IPS-15b (cell line): ENCODE data around the gene BMPR2.
"Not testable (repeated sequence)": the region's sequence is repeated elsewhere in the genome, so short reads cannot be mapped to it uniquely, and the experiment has no call there.

Experiments
- H3K27me3 ChIP-seq: one replicate; pipeline ENCODE4 v1.6.1; 2013; ENCODE audit warnings: low read length; ENCODE audit not compliant: control insufficient read depth, insufficient read depth
- H3K36me3 ChIP-seq: one replicate; pipeline ENCODE4 v1.6.1; 2013; ENCODE audit warnings: low read length; ENCODE audit not compliant: control insufficient read depth, insufficient read depth
- H3K4me1 ChIP-seq: one replicate; pipeline ENCODE4 v1.6.1; 2013; ENCODE audit warnings: mild to moderate bottlenecking, low read length; ENCODE audit not compliant: control insufficient read depth, insufficient read depth
- H3K4me3 ChIP-seq: one replicate; pipeline ENCODE4 v1.5.1; 2013; ENCODE audit warnings: low read depth, low read length
- H3K9ac ChIP-seq: one replicate; pipeline ENCODE4 v1.6.1; 2013; ENCODE audit warnings: low read depth, mild to moderate bottlenecking, low read length
- H3K9me3 ChIP-seq: one replicate; pipeline ENCODE4 v1.6.1; 2013; ENCODE audit warnings: mild to moderate bottlenecking, low read length; ENCODE audit not compliant: control insufficient read depth, insufficient read depth

Gene BMPR2

DNA sequence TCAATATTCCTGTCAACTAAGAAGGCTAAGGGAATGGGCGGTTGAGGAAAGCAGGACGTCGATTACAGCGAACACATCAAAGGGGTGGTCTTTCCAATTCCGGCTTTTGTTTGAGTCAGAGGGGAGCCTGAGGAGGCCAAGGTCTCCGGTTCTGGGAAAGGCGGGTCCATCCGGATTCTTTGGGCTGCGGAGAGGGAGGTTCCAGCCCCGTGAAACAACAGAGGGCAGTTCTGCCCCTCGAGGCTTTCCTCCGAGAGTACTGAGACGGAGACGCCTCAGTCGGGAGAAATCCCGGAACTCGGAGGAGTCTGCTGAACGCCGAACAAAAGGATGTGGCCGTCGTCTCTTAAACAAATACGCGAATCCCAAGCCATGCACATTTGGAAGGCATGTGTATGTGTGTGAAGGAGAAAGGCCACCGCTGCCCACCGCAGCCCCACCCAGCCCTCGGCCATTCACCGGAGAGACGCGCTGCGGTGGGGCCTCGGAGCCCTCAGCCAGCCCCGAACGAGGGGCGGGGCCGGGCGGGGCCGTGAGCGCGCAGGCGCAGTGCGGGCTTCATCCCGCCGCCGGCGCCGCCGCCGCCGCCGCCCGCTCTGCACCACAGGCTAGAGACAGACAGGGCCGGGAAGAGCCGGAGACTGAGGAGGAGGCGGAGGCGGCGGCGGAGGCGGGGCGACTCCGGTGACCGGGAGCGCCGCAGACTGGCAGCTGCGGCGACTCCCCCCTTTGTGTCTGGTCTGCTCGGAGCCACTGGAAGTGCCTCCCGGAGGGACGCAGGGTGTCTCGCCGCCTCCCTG is at the start of gene BMPR2:
Gene BMPR2 (plus strand): TSS at position 719 of the 800 bp plus-strand sequence. CDS start 1,148 bp downstream, outside the sequence.
- Histone ChIP-seq H3K27me3 (no peaks in the 10 kb centered on the region), H3K9me3 (no peaks in the 10 kb centered on the region), H3K36me3 (no peaks in the 10 kb centered on the region), H3K4me3 (peak within 1 kb of the TSS; percentile 93), H3K4me1 (no peaks in the 10 kb centered on the region), H3K9ac (peak within 1 kb of the TSS; percentile 80)

DNA sequence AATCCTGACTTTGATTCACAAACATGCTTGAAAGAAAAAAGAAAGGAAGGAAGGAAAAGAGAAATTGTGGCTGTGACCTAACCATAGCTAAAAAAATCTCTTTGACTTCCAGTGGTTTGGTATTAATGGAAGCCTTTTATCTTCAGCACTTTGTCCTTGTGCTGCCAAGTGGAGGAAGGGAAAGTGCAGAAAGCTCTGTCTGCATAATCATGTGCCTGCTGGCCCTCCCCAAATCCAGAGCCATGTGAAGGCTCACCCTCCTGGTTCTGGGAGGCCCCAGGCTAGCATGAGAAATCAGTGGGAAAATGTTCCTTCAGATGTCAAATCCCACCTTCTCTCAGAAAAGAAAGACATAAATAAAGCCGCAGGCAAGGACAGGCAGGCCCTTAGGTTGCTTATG is 48.3 kb upstream of the BMPR2 start:
- Histone ChIP-seq H3K4me3 (no peak overlapping the region), H3K4me1 (peaks cover 7% of the 10 kb centered on the region), H3K9me3 (no peaks in the 10 kb centered on the region), H3K36me3 (no peaks in the 10 kb centered on the region), H3K9ac (no peak overlapping the region), H3K27me3 (no peaks in the 10 kb centered on the region)

DNA sequence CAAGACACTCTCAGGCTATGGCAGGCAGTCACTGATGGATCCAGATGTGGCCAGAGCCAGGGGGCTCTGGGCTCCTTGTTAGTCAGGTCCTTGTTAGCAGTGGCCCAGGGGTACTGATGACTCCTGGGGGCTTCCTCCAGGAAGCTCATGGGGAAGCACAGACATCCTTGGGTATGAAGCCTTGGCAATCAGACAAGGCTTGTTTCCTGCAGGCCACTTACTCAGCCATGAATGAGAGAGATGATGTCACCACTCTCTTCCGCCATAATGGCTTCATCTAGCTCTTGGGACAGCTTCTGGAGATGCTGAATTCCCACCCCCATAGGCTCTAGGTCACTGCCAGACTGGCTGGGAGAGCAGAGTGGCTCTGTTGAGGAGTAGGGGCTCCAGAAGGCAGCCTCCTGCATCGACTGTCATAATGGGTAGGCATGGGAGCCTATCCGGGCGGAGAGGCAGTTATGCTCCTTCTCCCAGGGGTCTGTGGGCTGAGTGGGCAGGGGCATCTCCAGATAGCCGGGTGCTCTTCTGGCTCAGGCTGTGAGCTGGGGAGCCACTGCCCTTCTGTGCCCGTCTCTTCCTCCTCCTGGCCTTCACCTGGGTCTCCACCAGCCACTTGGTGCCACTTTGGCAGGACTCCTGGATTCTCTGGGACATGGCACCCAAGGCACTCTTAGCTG is 40.2 kb upstream of the BMPR2 start:
- H3K4me3 ChIP-seq, result no peak overlapping the region

DNA sequence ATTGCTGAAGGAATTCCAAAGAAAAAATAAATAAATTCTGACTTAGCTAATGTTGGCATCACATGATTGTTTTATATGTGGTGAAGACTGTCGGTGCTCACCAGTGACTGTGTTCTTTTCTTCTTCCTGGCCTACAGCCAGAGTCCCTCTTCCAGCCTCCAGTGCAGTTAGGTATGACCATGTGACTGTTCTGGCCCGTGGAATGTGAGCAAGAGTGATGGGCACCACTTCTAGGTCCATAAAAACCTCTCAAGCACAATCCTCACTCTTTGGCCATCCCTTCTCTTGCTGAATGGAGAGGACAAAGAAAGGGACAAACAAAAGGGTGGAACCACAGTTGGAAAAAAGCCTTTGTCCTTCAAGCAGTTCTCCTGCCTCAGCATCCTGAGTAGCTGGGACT is 39.0 kb upstream of the BMPR2 start:
- no peaks in the 10 kb centered on the region for H3K4me1 ChIP-seq
- H3K9me3 ChIP-seq, result no peaks in the 10 kb centered on the region
- no peaks in the 10 kb centered on the region for H3K27me3 ChIP-seq

More for the DNA sequence above, 40.2 kb upstream of the BMPR2 start:
- no peaks in the 10 kb centered on the region for H3K36me3 ChIP-seq
- H3K9me3 ChIP-seq, result no peaks in the 10 kb centered on the region
- H3K27me3 ChIP-seq, result no peaks in the 10 kb centered on the region
- no peaks in the 10 kb centered on the region for H3K4me1 ChIP-seq
- no peak overlapping the region for H3K9ac ChIP-seq

DNA sequence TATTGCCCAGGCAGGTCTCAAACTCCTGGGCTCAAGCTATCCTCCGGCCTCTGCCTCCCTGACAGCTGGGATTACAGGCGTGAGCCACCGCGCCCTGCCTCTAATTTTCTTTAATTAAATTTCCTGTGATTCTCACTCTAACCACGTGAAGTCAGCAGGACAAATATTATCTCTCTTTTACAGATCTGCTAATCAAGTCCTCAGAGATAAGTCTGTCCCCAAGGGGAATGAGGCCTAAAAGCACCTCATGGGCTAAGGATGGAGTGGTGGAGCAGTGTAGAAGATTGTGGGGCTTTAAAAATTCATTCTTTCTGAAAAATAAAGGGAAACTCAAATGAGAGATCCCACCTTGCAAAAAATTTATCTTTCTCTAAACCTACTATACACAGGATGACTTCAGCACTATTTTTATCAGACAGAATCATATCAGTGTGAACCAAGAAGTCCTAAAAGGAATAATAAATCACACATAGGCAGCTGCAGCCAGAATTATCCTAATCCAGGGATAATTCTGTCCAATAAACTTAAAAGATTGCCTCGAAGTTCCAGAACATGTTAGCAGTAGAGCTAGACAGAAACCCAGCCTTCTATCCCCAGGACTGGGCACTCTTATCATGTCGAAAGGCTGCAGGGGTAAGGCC is 38.3 kb upstream of the BMPR2 start:
- Histone ChIP-seq H3K9me3 (no peaks in the 10 kb centered on the region), H3K9ac (no peak overlapping the region), H3K4me1 (no peaks in the 10 kb centered on the region)

More for the DNA sequence above, 39.0 kb upstream of the BMPR2 start:
- Histone ChIP-seq H3K36me3 (no peaks in the 10 kb centered on the region), H3K9ac (no peak overlapping the region), H3K4me3 (no peak overlapping the region)

DNA sequence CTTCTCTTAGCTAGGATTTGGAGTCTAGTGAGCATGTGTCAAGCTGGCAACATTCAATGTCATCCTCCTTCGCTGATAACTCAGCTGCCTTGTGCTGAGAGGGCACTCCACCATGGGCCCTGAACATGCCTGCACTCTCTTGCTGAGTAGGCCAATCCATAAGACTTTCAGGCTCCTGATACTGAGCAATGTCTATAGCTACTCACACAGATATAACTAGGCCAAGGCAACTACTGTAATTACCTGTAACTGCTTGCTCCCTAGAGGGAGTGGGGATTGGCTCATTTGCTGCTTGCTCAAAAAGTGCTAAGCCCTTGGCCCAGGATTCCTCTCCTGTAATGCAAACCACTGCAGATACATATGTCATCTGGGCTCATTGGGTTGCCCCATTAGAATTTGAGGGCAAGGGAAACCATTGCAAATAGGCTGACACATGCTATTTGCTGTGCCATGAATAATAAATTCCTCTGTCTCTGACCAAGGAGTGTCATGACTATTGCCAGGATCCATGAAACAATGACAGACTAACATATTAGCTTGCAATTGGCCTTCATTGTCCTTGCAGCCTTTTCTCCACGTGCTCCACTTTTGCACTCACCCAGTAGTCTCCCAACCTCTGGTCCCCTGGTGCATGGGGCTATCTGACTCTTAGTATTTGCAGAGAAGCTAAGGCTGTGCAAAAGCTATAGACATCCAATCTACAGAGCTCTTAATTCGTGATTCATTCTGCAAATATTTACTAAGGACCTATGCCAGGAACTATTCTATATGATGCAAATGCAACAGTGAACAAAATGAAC is 36.9 kb upstream of the BMPR2 start:
- no peaks in the 10 kb centered on the region for H3K27me3 ChIP-seq
- H3K36me3 ChIP-seq, result no peaks in the 10 kb centered on the region
- no peaks in the 10 kb centered on the region for H3K9me3 ChIP-seq
- H3K4me3 ChIP-seq, result no peak overlapping the region
- peaks cover 4% of the 10 kb centered on the region for H3K4me1 ChIP-seq
- H3K9ac ChIP-seq, result no peak overlapping the region

More for the DNA sequence above, 38.3 kb upstream of the BMPR2 start:
- Histone ChIP-seq H3K4me3 (no peak overlapping the region), H3K27me3 (no peaks in the 10 kb centered on the region), H3K36me3 (no peaks in the 10 kb centered on the region)

DNA sequence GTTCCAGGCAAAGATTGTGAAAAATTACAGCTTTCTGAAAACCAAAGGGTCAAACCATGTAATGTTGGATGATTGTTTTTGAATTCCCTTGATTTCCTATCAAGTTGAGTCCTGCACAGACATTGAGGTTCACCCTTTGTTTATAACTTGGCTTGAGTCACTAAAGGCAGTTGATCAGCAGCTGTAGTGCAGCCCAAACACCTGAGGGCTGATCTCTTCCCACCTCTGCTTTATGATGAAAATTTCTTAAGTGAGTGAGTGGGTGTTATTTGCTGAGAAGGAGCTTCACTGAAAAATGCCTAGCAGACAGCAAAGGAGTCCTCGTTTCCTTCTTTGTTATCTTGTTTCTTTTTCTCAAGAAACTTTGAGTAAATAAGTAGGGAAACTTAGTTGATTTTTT is 31.9 kb upstream of the BMPR2 start:
- Histone ChIP-seq H3K4me1 (peaks cover 4% of the 10 kb centered on the region), H3K4me3 (no peak overlapping the region), H3K9ac (no peak overlapping the region), H3K9me3 (no peaks in the 10 kb centered on the region), H3K27me3 (no peaks in the 10 kb centered on the region), H3K36me3 (no peaks in the 10 kb centered on the region)

DNA sequence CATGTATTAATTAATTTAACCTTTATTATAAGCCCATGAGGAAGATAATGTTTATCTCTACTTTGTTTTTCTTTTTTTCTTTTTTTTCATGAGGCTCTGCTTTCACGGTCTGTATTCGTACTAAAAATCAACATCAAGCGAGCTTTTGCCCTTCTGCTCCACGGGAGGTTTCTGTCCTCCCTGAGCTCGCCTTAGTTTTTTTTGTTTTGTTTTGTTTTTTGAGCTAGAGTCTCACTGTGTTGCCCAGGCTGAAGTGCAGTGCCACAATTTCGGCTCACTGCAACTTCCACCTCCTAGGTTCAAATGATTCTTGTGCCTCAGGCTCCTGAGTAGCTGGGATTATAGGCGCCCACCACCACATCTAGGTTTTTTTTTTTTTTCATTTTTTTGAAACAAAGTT is 29.9 kb upstream of the BMPR2 start:
- peaks cover 4% of the 10 kb centered on the region for H3K4me1 ChIP-seq
- H3K27me3 ChIP-seq, result no peaks in the 10 kb centered on the region
- H3K36me3 ChIP-seq, result no peaks in the 10 kb centered on the region
- H3K4me3 ChIP-seq, result no peak overlapping the region
- no peak overlapping the region for H3K9ac ChIP-seq
- no peaks in the 10 kb centered on the region for H3K9me3 ChIP-seq

DNA sequence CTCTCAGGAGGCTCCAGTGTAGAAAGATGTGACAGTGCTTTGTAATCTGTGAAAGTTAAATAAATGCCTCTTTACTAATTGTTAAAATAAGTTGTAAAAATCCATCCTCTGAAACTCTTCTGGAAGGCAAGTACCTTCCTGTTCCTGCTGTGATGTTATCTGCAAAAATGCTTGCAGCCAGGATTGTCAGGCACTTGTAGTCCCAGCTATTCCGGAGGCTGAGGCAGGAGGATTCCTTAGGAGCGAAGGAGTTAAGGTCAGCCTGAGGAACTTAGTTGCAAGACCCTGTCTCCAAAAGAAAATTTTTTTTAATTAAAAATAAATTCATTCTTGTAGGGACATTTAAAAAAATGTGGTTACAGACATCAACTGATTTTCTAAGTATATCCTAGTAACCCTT is 22.7 kb upstream of the BMPR2 start:
- Histone ChIP-seq H3K27me3 (no peaks in the 10 kb centered on the region), H3K9ac (no peak overlapping the region), H3K4me1 (peaks cover 6% of the 10 kb centered on the region), H3K4me3 (no peak overlapping the region), H3K9me3 (no peaks in the 10 kb centered on the region), H3K36me3 (no peaks in the 10 kb centered on the region)

DNA sequence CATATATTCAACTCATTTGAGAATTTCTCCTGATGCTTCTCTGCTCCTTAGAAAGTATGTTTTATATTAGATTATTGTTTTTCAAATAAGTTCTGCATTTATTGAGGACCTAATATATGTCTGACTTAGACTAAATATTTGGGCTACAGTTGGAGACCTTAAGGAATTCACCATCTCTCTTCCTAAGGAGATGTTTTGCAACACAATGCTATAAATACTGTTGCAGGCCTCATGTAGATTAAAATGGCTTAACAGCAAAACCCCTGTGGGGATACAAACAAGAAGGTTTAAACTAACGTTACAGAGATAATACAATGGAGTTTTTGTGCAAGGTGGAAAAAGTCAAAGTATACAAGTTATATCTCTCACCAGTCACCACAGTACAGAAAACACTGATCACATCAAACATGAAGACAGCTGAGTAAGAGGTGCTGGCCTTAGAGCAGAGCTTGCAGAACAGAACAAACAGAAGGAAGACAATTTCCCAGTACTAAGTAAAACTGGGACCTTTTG is 20.1 kb upstream of the BMPR2 start:
- Histone ChIP-seq H3K27me3 (no peaks in the 10 kb centered on the region), H3K4me3 (no peak overlapping the region), H3K36me3 (no peaks in the 10 kb centered on the region)

DNA sequence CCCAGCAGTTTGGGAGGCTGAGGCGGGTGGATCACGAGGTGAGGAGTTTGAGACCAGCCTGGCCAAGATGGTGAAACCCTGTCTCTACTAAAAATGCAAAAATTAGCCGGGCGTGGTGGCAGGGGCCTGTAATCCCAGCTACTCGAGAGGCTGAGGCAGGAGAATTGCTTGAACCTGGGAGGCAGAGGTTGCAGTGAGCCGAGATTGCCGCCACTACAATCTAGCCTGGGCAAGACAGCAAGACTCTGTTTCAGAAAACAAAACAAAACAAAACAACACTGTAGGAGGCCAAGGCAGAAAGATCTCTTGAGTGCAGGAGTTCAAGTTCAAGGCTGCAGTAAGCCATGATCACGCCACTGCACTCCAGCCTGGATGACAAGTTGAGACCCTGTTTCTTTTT is 17.2 kb upstream of the BMPR2 start:
- H3K4me3 ChIP-seq, H3K9ac ChIP-seq, H3K4me1 ChIP-seq, H3K27me3 ChIP-seq, H3K36me3 ChIP-seq, H3K9me3 ChIP-seq: not testable (repeated sequence)

More for the DNA sequence above, 20.1 kb upstream of the BMPR2 start:
- no peaks in the 10 kb centered on the region for H3K9me3 ChIP-seq
- no peak overlapping the region for H3K9ac ChIP-seq
- peaks cover 9% of the 10 kb centered on the region for H3K4me1 ChIP-seq
